ENCODE measurements around the gene LRRC49.
"Not testable (repeated sequence)": the region's sequence is repeated elsewhere in the genome, so short reads cannot be mapped to it uniquely, and the experiment has no call there.

The LRRC49 gene

DNA sequence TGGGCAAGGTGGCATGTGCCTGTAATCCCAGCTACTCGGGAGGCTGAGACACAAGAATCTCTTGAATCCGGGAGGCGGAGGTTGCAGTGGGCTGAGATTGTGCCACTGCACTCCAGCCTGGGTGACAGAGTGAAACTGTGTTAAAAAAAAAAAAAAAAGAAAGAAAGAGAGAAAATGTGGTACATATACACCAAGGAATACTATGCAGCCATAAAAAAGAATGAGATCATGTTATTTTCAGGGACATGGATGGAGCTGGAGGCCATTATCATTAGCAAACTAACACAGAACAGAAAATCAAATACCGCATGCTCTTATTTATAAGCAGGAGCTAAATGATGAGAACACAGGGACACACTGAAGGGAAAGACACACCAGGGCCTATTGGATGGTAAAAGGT lies 111.9 kb downstream of the LRRC49 start:
- DNase-seq, result not testable (repeated sequence)

DNA sequence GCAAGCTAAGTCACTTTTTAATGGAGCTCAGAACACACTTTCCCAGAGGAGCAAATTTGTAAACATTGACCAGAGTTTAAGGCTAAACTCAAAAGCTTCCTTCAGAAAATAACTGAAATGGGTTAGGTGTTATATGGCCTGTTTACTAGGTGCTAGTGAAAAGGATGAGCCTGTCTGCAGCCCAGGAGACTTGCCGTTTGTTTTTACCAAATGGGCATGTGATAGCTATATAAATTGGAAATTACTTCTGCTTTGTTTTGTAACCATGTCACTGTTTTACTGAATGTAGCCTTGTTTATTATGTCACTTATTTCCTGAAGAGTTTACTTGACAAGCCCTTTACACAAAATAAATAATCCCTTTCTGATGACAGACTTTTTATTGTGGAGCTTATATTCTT lies 113.3 kb downstream of the LRRC49 start:
- no peak for DNase-seq

DNA sequence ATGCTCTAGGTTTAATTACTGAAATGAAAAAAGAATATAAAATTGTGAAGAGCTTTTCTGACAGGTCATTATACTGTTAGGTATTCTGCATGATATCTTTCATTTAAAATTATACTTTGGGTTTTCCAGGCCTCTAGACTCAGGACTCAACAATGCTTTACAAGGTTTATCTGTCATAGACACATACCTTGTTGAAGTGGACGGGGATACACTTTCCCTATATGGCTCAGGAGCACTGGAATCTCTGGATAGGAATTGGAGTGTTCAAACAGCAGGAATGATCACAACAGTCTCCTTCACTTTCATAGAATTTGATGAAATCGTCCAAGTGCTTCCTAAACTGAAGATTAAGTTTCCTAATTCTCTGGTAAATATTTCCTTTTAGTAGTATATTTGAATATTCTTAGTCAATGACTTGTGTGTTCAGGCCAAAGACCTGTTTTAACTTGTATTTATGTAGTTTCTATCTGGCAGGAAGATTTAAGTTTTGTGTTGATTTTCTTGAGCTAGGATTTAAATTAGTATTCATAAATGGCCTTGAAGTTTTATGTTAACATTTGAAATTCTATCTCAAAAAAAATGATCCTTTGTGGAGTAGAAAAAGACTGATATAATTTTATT lies 115.7 kb downstream of the LRRC49 start:
- no peak for DNase-seq

GRCh38 chr15:71010472-71010871 lies 117.8 kb downstream of the LRRC49 start:
- no peak for DNase-seq

GRCh38 chr15:71010997-71011396 lies 118.4 kb downstream of the LRRC49 start:
- DNase-seq, result no peak

GRCh38 chr15:71011503-71012155 lies 119.0 kb downstream of the LRRC49 start:
- DNase-seq, result peak; percentile 3 to 34

DNA sequence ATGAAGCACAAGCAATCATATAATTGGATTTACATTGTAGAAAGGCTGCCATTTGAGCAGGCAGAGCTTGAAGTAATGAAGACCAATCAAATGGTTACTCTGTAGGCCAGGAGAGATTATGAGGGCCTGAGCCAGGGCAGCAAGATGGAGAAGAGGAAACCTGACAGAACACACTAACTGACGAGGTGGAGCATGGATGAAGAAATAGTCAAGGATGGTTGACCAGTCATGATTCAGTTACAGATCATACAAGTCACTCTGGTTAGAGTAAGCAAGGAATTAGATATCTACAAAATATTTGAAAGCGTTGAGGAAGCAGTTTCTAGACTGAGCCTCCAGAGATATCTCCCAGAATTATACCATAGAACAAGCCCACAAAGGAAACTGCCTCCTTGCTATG lies 120.8 kb downstream of the LRRC49 start:
- no peak for DNase-seq

DNA sequence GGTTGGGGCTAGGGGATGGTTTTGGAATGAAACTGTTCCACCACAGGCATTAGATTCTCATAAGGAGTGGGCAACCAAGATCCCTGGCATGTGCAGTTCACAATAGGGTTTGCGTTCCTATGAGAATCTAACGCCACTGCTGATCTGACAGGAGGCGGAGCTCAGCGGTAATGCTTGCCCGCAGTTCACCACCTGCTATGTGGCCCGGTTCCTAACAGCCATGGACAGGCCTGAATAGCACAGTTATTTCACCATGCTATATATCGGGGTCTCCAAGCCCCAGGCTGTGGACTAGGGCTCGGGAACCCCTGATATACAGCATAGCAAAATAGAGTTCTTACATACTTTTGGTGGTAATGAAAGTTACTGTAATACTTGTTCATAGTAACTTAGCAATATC lies 122.7 kb downstream of the LRRC49 start:
- no peak for DNase-seq

DNA sequence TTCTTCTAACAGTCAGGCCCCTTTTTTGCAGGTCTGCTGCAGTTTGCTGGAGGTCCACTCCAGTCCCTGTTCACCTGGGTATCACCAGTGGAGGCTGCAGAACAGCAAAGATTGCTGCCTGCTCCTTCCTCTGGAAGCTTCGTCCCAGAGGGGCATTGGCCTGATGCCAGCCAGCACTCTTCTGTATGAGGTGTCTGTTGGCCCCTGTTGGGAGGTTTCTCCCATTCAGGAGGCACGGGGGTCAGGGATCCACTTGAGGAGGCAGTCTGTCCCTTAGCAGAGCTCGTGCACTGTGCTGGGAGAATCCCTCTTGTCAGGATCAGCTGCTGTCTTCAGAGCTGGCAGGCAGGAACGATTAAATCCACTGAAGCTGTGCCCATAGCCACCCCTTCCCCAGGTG lies 138.6 kb downstream of the LRRC49 start:
- DNase-seq, result not testable (repeated sequence)

- not testable (repeated sequence) for DNase-seq
Measured at GRCh38 chr15:71035478-71035877, 142.9 kb downstream of the LRRC49 start.

DNA sequence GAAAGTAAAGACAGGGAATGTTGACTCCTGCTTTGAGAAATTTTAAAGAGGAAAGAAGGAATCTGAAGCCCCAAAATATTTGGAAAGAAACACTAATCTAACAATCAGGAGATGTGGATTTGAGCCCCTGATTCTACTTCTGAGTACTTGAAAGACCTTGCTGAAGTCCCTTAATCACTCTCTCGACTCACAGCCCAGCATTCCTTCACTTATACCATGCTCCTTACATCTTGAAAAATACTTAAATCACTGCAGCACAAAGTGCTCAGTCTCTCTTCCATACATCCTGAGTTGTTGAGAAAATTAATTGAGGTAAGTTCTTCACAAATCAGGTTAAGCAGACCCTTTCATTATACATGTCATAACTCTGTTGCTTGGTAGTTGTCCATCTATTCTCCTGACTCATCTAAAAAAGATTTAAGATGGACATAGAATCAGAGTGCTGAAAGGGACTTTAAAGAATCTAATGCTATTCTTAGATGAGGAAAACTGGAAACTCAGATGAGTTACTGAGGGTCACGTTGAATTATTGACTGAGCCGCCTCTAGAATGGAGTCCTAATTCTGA lies 149.8 kb downstream of the LRRC49 start:
- DNase-seq, result no peak

DNA sequence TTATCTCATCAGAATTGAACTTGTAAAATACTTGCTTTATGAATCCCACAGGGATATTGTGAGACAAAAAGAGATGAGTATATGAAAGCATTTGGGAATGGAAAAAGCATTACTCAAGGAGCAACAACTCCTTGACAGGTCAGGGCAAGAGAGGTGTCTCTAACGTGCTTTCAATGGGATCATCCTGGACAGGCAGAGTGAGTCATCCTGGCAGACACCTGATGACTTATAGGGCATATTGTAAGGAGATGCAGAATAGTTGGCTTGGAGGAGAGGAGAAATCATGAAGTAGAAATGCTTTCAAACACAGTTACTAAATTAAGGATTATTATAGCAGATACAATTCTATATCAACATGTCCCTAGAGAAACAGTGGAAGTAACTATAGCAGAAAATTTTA lies 150.7 kb downstream of the LRRC49 start:
- DNase-seq, result no peak

- no peak for DNase-seq
Measured at GRCh38 chr15:71044006-71044405, 151.4 kb downstream of the LRRC49 start.

DNA sequence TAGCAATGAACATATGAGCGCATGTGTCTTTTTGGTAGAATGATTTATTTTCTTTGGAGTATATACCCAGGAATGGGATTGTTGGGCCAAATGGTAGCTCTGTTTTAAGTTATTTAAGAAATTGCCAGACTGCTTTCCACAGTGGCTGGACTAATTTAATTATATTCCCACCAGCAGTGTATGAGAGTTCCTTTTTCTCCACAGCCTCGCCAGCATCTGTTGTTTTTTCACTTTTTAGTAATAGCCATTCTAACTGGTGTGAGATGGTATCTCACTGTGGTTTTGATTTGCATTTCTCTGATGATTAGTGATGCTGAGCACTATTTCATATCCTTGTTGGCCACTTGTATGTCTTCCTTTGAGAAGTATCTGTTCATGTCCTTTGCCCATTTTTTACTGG lies 153.5 kb downstream of the LRRC49 start:
- DNase-seq, result not testable (repeated sequence)

GRCh38 chr15:71048913-71049675 lies 156.5 kb downstream of the LRRC49 start:
- no peak for DNase-seq

GRCh38 chr15:71049706-71050422 lies 157.2 kb downstream of the LRRC49 start:
- no peak for DNase-seq

DNA sequence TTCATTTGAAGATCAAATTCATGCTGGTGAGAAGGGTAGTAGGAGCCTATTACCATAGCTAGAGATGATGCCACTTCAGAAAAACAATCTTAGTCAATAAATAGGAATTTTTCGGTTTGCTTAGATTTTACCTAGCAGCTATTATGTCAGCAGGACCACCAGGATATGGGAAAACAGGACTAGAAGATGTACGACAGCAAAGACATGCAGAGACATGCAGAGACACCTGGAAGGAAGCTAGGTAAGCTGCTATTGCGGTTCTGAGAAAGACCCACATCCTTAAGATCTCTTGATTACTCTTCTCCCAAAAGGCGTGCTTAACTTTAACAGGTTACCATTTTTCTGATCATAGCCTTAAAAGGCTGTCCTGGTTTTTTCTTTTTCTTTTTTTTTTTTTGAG lies 157.8 kb downstream of the LRRC49 start:
- DNase-seq, result no peak

DNA sequence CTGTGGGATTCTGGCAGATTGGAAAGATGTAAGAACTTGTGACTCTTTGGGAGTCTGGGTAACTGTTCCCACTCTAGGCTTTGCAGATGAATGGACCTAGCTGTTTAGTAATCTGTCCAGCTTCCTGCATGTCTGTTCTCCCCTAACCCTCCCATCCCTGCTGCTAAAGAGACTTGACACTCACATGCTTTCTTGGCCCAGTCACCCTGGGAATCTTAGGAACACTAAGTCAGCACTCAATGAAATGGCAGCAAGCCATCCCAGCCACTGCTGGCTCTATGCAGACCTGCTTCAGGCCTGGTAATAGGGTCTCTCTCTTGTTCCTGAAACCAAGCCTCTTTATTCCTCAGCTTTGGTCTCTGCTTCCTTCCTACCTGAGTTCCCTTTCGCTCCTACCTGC lies 158.9 kb downstream of the LRRC49 start:
- no peak for DNase-seq

GRCh38 chr15:71052356-71052755 lies 159.7 kb downstream of the LRRC49 start:
- no peak for DNase-seq

- DNase-seq, result no peak
Measured at GRCh38 chr15:71054286-71054952, 161.8 kb downstream of the LRRC49 start.

GRCh38 chr15:71055461-71055860 lies 162.8 kb downstream of the LRRC49 start:
- DNase-seq, result no peak

GRCh38 chr15:71056111-71056510 lies 163.5 kb downstream of the LRRC49 start:
- no peak for DNase-seq

GRCh38 chr15:71057143-71057542 lies 164.5 kb downstream of the LRRC49 start:
- DNase-seq, result no peak
